Spleen (tissue), 7 donors: Measurements from ENCODE around the gene TMEM130.

Experiments used
- CTCF ChIP-seq, 11 experiments: fragments of 200-600 bp in 7 of 11; fragments of 450-650 bp in 4 of 11; sonication (generic) in 4 of 11; IDR thresholded peaks in 8 of 11; conservative IDR thresholded peaks in 3 of 11; 1 replicate in 7 of 11; 2 replicates in 4 of 11; pipeline versions ENCODE4 v1.4.0 to v1.8.0; 2016 to 2021; ENCODE audit warnings: antibody characterized with exemption in 11 of 11, inconsistent platforms in 4 of 11, mild to moderate bottlenecking in 1 of 11
- POLR2A ChIP-seq, 3 donors: fragments of 450-650 bp; IDR thresholded peaks; one replicate each; pipeline ENCODE4 v1.5.1; 2017; ENCODE audit warnings: antibody characterized with exemption in 3 of 3, mild to moderate bottlenecking in 1 of 3
- POLR2AphosphoS5 ChIP-seq, 3 donors: sonication (generic); formaldehyde crosslinking; IDR thresholded peaks; one replicate each; pipeline ENCODE4 v1.5.1; 2017; ENCODE audit warnings: antibody characterized with exemption in 3 of 3
- donor health status: DM: no; HTN: no; CAD: no; lungs with moderate emphysema.
- donor health status: DM: no; HTN: no; CAD: no.
- donor health status: DM: no; HTN: no; CAD: no.

DNA sequence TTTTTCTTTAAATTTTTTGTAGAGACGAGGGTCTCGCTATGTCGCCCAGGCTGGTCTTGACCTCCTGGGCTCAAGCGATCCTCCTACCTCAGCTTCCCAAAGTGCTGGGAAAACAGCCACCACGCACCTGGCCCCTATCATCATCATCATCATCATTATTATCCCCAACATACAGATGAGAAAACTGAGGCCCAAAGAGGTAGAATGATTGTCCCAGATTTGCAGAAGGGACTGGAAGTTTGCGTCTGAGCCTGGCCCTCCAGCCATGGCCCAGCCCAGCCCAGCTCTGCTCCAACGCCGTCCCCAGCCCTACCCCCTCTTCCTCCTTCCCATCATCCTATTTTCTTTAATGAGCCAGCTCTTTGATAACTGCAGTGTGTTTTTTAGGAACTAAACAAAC is 34.9 kb downstream of the TMEM130 start:
- TF ChIP-seq CTCF (IDR thresholded peaks at IDR 0.05 in 8 of 11, conservative IDR thresholded peaks at IDR 0.05 in 3 of 11) (no peak), POLR2A (IDR thresholded peaks at IDR 0.05) (no peak), POLR2AphosphoS5 (IDR thresholded peaks at IDR 0.05) (no peak)
